ENCODE measurements around the gene PAX5.
A peak's percentile ranks its signal among the peaks of the same experiment; 100 is the strongest.
"Not testable (repeated sequence)": the region's sequence is repeated elsewhere in the genome, so short reads cannot be mapped to it uniquely, and the experiment has no call there.

The PAX5 gene

DNA sequence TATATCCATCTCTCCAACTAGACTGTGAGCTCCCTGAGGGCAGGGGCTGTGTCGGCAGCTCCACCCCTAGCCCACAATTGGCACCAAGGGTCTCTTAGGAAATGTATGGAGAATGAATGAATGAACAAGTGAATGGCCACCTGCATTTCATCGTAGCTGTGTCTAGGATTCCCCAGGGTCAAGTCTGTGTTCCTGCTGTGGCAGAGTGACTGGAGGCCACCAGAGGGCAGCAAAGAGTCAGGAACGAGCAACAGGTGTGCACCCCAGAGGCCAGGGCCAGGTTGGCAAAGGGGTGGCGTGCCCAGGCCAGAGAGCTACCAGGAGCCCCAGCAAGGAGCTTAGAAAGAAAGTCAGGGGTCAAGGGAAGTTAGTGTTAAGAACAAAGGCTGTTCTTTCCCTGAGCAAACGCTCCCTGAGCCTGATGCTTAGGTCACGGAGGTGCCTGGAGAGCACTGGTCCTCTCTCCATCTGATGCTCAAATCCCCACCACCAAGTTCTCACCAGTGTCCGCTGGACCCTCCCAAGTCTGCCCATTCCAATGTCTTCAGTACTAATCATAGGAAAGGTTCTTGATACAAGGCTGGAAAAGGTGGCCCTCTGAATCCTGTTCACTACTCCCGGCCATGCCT lies 160.7 kb downstream of the PAX5 start:
- DNase-seq: peak; percentile 48

DNA sequence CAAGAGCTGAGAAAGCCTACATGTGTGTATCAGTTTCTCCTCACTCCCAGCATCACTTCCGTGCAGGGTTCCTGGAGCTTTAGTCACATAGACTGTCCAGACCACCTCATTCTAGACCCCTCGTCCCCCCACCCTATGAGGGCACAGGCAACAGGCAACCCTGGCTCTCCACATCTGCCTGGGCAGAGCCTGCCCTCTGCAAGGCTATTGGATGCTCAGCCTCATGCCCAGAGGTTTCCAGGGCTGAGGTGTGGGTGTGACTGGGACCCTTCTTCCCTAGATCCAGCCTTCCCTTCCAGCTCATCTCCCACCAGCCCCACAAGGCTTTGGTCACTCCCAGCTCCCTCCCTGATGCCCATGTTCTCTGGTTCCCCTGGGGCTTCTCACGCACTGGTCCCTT lies 161.4 kb downstream of the PAX5 start:
- DNase-seq: no peak

DNA sequence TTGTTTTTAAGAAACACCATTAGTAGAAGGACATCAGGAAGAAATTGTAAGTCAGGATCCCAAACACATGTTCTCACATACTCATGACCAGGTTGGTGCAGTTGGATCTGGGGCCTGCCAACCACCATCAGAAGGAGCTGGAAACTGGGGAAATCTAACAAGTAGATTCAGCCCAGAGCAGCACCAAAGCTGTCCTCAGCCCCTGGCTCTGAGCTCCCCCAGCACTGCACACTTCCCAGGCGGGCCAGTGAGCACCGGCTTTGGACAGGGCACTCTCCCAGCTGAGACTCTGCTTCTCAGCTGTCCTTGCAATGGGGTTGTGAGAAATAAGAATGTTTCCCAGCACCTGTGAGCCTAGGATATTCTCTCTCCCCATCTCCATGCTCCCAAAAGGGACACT lies 162.5 kb downstream of the PAX5 start:
- no peak for DNase-seq

DNA sequence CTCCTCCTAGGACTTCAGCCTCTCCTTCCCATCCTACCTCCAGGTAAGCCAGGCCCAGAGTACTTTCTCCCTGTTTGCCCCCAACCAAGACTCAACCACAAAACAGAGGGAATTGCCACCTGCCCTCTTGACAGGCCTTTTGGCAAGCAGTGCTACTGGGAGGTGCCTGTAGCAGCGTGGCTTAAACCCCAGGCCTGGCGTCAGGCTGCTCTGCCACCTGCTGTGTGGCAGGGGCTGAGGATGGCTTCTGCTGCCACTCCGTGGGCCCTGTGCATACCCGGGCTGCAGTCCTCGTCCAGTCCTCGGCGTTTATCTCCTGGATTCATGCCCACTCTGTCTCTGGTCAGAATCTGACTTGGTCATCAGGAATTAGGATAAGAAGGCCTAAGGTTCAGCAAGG lies 163.1 kb downstream of the PAX5 start:
- DNase-seq: no peak

DNA sequence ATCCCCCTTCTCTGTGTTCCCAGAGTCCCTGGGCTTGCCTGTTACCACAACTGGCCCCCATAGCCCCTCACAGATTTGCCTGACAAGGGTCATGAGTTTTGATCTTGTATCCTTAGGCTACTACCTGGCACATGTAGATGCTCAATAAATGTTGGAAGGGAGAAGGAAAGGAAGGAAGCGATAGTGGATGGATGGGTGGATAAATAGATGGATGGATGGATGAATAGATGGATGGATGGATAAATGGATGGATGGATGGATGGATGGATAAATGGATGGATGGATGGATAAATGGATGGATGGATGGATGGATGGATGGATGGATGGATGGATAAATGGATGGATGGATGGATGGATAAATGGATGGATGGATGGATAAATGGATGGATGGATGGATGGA lies 164.5 kb downstream of the PAX5 start:
- DNase-seq: not testable (repeated sequence)

DNA sequence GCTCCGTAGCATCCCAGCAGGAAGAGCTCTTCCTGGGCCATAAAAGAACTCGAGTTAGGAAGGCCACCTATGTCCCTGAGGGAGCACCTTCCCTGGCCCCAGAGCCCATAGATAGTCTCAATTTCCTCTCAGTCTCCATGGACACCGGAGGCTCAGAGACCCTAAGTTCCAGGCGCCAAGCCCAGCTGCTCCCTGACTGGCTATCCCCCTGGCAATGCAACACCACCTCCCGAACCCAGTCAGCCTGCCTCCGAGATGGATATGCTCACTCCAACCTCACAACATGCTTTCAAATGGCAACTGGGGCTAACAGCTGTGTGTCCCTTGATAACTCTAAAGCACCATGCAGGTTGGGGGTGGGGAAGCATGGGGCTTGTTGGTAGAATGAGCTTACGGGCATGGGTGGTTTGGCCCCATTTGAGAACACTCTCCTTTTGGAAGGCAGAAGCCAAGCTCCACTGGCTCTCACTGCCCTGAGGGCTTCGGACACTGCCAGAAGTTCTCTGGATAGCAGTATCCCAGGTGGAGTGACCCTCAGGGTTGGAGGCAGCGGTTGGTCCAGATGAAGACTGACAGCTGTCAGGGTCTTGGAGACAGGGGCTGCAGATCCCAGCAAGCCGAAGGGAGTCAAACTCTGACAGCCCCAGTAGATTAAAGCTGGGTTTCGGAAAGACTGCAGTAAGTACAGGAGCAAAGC lies 165.3 kb downstream of the PAX5 start:
- DNase-seq: no peak

DNA sequence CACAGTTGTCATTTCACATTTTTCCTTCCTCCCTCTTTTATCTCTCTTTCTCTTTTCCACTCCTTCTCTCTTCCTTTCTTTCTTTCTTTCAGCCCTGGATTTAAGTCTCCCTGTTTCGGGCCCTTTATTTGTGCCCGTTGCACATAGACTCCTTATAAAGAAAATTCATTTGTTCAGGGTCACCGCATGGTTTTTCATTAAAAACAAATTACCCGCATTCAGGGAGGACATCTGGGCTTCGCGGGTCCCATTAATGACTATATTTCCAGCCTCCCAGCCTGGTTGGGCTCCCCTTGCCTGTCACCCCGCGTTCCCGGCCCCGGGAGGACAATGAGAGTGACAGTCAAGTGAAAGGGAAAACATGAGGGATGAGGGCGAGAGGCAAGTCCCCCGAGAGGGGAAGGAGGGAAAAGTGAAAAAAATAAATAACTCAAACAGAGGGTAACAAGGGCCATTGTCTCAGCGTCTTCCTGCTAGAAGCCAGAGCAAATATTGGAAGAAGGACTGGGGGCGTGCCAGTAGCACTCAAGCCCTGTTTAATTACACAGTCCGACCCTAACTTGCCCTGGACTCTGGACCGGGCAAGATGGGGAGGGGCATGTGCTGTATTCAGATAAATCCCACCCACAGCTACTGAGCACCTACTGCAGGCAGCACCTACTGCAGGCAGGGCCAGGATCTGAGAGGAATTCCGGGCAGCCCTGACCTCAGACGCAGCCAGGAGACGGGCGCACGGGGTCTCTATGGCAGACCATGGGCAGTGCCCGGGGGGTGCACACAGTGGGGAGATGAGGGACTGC lies 166.2 kb downstream of the PAX5 start:
- DNase-seq: no peak

DNA sequence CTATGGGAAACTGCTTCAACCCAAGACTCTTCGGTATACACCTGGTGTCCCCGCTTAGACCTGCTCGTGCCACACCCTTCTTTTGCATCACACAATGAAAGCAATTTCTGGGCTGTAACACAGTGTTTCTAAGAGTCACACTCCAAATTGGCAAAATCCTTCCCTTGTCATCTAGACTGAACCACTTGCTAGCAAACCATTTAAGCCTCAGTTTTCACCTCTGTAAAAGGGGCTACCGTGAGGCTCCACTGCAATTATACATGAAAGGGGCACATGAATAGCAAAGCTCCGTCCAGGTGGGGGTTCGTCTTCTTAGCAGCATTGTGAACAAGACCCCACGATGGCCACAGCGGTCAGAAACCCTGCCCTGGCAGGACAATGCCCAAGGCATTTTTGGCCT lies 166.8 kb downstream of the PAX5 start:
- DNase-seq: no peak

DNA sequence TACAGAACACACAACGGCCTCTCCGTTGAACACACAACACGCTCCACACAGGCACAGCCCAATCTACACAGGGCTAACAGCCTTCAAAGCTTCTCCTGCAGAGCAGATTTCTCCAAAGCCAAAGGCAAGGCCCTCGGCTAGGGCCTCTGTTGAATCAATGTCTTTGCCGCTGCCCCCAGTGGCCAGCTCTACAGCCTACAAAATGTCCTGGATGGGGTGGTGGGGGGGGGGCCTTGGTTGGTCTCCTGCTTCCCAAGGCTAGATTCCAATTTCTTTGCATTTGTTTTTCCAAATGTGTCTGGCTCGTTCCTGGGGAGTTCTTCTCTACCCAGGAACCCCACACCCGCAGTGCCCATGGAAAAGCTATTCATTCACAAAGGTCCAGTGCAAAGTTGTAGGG lies 167.2 kb downstream of the PAX5 start:
- no peak for DNase-seq

DNA sequence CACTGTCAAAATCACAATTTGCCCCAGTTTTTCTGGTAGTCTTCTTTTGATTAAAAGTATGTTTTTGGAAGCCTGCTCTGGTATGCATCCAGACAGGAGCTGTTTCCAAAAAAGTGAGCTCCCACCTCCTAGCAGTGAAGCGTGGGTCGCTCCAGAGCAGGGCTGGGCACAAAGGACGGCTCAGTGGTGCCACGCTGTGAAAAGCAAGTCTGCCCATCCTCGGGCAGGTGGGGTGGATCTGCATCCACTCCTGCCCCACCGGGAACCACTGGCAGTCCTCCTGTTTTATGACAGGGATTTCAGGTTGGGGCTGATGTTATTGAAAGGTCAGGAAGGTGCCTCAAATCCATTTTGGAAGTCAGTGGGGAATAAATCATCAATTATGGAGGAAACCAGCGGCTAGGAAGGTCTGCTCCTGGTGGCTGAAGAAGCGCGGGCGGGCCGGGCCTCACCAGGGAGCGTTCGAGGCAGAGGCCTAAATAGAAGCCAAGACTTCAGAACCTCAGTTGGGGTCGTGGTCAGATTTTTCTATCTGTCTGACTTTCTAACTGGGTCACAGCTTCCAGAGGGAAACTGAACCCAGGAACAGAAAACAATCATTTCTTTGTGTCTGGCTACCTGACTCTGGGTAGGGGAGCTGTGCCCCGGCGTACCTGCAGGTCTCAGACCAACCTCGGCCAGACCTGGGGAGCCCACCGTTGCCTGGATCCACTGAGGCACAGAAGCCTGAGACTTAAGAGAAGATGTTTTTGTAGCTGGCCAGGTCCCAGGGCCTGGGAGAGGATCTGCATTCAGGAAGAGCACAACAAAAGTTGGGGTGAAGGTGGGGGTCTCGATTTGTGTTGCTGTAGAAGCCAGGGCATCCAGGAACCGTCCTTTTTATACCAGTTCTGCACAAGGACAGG lies 168.1 kb downstream of the PAX5 start:
- no peak for DNase-seq

DNA sequence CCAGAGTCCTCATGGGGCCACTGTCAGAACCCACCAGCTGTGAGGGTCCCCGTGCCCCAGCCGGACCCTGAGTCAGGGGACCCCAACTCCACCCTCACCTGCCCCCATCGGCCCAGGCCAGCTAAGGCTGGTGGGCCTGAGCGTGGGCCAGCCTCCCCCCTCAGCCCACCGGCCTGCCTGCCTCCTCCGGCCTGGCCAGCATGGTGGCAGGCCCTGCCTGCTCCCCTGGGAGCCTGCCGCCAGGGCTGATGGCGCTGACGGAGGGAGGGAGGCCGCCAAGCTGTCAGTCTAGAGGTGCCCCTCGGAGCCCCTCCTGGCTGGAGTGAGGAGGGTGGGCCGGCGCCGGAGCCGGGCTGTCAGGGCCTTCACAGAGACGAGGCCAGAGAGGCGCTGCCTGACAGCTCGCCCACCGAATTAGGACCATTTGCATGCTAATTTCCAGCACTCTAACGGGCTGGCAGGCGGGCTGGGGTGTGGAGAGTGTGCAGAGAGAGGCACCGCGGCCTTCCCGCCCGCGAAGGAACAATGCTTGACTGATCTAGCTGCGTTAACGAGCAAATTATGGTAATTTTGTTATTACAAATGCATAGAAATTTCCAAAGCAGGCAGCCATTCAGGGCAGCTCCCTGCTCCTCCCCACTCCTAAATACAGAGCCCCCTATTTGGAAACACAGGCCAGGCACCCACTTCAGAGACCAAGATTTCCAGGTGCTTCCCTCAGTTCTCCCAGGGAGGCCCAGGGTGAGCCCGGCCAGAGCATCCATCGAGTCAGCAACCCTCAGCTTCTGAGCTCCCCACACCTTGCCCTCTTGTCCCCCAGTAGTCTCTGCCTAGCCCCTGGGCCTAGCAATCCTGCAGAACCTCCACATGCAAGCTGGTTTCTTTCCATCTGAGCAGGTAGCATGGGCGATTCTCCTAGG lies 169.3 kb downstream of the PAX5 start:
- no peak for DNase-seq

DNA sequence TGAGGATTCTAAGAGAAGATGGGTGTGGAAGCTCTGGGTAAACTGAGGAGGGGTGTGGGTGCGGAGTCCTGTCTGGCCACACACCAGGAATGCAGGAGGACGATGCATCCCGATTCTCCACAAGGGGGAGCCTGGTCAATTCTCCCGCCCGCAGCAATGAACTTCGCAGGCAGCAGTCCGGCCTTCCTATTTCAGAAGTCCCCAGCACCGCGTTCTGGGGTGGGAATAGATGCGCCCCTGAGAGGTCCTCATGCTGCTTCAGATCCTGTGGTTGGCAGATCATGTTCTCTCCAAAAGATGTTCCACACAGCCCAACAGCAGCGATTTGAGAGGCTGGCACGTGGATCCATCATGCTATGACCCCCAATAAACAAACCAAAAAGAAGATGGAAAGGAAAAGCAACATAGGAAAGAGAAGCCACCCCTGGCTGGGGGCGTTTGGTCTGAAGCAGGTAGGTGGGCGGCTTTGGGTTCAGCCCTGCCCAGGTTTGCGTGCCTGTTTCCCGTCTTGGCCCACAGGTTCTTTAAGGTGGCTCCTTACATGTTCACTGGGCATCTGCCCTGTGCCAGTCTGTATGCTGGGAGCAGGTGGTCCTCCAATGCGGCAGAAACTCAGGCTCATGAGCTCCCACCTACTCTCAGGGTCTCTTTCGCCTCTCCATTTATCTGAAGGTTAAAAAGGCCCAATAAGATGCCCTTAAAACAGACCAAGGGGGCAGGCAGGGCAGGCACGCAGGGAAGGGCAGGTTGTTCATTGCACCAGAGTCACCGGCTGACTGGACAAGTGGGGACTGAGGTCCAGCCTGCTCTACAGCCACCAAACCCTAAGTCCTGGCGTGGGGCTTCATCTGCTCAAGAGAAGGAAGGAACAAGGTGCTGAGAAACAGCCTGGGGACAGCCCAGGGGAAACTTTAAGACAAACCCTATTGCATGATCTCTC lies 171.6 kb downstream of the PAX5 start:
- no peak for DNase-seq

DNA sequence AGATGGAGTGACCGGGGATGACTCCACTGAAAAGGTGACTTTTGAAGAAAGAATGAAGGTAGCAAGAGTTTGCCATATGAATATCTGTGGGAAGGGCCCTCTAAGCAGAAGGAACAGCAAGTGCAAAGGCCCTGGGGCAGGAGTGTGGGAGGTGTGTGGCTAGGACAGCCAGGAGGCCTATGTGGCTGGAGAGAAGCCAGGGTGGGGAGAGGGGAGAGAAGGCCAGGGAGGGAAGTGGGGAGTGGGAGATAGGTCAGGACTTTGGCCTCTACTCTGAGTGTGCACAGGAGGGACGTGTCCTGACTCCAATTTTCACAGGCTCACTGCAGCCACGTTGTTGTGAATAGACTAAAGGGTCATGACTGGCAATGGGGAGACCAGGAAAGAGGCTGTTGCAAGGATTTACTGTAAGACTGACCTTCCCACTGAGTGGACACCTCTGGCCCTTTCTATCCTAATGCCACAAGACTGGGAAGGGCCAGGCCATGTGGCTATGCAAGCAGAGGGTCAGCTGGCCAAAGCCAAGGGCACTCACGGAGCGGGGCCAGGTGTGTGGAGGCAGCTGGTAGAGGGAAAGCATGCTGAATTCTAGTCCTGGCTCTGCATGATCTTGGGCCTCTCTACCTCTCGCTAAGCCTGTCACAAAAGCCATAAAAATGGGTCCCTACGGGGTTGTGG lies 172.4 kb downstream of the PAX5 start:
- DNase-seq: no peak

DNA sequence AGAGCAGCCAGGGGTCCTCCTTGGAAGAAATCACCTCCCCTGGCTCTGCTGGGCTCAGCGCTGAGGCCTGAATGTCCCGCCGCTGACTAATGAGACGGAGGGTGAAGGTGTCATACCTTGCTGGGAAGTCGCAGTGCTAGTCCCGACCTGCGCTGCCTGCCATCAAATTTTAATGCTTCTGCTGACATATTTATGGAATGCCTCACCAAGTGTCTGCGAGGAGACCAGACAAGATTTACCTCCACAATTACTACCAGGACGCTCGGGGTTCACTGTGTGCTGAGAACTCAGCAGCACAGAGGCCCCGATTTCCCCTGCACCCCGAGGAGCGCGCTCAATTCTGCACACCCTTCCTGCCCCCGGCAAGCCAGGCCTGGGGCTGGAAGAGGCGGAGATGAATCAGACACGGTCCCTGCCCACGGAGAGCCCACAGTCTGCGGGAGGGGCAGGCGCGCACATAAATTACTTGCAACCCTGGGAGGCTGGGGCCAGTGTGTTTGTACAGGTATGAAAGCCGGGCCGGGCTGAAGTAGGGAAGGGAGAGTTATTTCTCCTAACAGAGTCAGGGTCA lies 175.2 kb downstream of the PAX5 start:
- DNase-seq: no peak

DNA sequence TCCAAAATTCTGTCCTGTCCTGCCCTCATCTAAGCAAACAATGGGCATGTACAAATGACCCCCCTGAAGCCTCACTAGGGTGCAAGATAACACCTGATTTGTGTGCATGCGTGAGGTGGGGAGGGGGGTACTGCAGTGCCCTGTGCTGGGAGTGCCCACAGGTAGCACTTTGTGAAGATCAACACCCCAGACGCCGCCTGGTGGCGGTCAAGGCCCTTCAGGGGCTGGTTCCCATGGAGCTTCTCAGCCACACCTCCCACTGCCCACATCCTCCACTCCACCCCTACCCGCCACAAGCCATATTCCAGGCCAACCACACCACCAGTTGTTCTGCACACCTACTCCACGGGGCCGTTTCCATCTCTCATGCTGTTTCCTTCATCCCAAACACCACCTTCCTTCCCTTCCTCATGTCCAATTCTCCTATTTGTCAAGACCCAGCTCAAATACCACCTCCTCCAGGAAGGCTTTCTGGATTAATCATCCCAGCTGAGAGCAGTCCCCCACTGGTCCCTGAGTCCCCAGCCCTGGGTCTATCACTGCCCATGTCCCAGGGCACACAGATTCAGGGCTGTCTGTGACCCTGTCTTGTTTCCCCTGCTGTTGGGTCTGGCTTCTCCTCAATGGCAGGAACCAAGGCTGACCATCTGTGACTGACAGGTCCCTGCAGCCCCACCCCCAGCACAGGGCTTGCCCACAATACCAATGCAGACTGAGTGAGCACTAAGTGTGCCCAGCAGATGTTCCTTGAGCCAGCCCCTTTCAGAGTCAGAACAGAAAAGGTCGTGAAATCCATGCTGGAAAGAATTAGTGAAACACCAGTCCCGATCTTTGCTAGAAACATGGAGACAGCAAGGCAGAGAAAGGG lies 178.4 kb downstream of the PAX5 start:
- DNase-seq: peak; percentile 5

DNA sequence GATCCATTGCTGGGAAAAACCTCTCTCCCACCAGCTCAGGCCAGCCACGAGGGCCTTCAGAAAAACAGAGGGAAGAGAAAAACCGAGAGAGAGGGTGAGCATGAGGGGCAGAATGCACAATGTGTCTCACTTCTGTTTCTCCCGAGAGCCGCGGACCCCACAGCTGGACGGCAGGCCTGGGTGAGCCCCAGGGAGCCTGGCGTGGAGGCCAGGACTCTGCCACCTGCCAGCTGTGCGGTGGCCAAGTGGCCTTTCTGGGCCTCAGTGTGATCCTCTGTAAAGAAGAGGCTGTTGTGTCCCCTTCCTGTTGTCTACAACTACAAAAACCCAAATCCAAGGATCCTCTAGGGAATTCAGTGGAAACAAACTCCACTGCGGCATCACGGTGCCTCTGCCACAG lies 179.3 kb downstream of the PAX5 start:
- DNase-seq: no peak

DNA sequence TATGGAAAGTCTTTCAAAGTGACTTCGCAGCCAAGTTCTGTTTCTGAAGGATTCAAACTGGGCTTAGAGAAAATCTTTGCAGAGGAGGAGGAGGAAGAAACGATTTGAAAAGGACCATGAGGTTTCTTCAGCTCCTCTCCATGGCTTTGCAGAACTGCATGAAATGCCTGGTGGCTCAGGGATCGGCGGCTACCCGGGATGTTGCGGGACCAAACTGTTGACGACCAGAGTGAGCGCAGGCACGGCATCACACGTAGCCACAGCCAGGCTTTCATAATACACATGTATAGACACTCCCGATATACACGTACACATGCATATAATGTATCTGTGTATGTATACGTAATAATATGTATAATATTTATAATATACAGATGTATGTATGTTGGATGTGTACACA lies 180.0 kb downstream of the PAX5 start:
- DNase-seq: no peak

DNA sequence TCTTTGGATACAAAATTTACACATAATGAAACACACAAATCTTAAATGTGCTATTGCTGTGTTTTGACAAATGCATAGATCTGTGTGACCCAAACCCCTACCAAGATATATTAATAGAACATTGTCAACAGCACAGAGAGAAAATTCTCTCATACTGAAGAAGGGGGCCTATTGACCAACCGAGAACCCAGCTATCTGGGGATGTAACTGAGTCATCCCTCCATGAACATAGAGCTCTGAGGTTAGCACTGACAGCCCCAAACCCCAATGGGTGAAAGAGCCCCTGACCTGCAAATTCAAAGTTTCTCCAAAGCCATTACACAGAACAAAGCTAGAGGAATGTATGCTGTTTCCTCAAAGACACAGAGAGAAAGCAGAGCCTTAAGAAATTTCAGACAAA lies 180.8 kb downstream of the PAX5 start:
- DNase-seq: no peak

DNA sequence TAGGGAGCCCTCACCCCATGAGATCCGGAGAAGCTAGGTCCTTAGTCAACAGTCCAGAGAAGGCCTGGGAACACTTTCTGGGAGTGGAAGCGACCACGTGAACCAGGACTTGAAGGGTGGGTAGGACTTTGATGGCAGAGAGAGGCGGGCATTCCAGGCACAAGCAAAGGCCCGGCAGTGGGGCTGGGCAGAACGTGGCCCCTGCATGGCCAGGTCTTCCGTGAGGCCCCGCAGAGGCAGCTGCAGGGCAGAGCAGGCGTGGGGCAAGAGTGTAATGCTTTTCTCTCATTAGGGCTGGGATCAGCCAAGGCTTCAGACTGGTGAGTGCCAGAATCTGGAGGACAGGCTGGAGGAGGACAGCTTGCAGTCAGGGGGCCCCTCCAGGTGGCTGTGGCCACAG lies 184.1 kb downstream of the PAX5 start:
- DNase-seq: no peak
